ENCODE data around the gene CIRBP.

- TF ChIP-seq, protein P1, sequence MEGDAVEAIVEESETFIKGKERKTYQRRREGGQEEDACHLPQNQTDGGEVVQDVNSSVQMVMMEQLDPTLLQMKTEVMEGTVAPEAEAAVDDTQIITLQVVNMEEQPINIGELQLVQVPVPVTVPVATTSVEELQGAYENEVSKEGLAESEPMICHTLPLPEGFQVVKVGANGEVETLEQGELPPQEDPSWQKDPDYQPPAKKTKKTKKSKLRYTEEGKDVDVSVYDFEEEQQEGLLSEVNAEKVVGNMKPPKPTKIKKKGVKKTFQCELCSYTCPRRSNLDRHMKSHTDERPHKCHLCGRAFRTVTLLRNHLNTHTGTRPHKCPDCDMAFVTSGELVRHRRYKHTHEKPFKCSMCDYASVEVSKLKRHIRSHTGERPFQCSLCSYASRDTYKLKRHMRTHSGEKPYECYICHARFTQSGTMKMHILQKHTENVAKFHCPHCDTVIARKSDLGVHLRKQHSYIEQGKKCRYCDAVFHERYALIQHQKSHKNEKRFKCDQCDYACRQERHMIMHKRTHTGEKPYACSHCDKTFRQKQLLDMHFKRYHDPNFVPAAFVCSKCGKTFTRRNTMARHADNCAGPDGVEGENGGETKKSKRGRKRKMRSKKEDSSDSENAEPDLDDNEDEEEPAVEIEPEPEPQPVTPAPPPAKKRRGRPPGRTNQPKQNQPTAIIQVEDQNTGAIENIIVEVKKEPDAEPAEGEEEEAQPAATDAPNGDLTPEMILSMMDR (IDR thresholded peaks at IDR 0.05; ENCODE audit: low read depth, low read length, poor library complexity, severe bottlenecking), result no peak
- no peak for TF ChIP-seq EZH2phosphoT487 (IDR thresholded peaks at IDR 0.05; ENCODE audit: borderline replicate concordance, low read length)
Observed at GRCh38 chr19:1240925-1241324, 28.2 kb upstream of the CIRBP start.

Data from DOHH2 (cell line).